H9 (cell line): ENCODE measurements around the gene KRTAP10-8. TPM values are rescaled to one million over a fixed set of nuclear protein-coding genes. Genes with fewer than 3 reads are reported as not detected.
A peak's percentile ranks its signal among the peaks of the same experiment; 100 is the strongest.

ENCODE experiments used
- DNase-seq: peaks from one replicate; pipeline ENCODE4 v3.0.0-alpha.2; 2017
- H2AFZ ChIP-seq: one replicate; pipeline ENCODE4 v1.6.1; 2013; ENCODE audit warnings: mild to moderate bottlenecking, low read length, control low read depth, moderate library complexity
- H2AK5ac ChIP-seq: 2 replicates; pipeline ENCODE4 v1.6.1; 2013; ENCODE audit warnings: low read length, control low read depth, mixed read lengths; ENCODE audit not compliant: insufficient read length
- H2BK120ac ChIP-seq: one replicate; pipeline ENCODE4 v1.6.1; 2013; ENCODE audit warnings: low read depth, mild to moderate bottlenecking, low read length, control low read depth, inconsistent platforms; ENCODE audit not compliant: poor library complexity, severe bottlenecking
- H2BK12ac ChIP-seq: 2 replicates; pipeline ENCODE4 v1.6.1; 2013; ENCODE audit warnings: low read length, control low read depth, mixed read lengths, low read depth; ENCODE audit not compliant: insufficient read length
- H2BK15ac ChIP-seq: 2 replicates; pipeline ENCODE4 v1.6.1; 2013; ENCODE audit warnings: low read depth, low read length, control low read depth
- H2BK20ac ChIP-seq: one replicate; pipeline ENCODE4 v1.6.1; 2013; ENCODE audit warnings: low read depth, mild to moderate bottlenecking, low read length, control low read depth, inconsistent platforms; ENCODE audit not compliant: poor library complexity, severe bottlenecking
- H2BK5ac ChIP-seq: 2 replicates; pipeline ENCODE4 v1.6.1; 2013; ENCODE audit warnings: low read length, control low read depth, mixed read lengths; ENCODE audit not compliant: insufficient read length
- H3K14ac ChIP-seq: 2 replicates; pipeline ENCODE4 v1.6.1; 2013; ENCODE audit warnings: low read length, control low read depth; ENCODE audit not compliant: insufficient read depth
- H3K18ac ChIP-seq: 2 replicates; pipeline ENCODE4 v1.6.1; 2013; ENCODE audit warnings: low read depth, mild to moderate bottlenecking, mixed read lengths, low read length, control low read depth; ENCODE audit not compliant: insufficient read length
- H3K23ac ChIP-seq: 2 replicates; pipeline ENCODE4 v1.6.1; 2013; ENCODE audit warnings: low read length, control low read depth, mixed read lengths, low read depth; ENCODE audit not compliant: insufficient read length
- H3K23me2 ChIP-seq: 2 replicates; pipeline ENCODE4 v1.6.1; 2013; ENCODE audit warnings: low read depth, mild to moderate bottlenecking, mixed read lengths, low read length, control low read depth; ENCODE audit not compliant: insufficient read length, poor library complexity, severe bottlenecking
- H3K27ac ChIP-seq: 2 replicates; pipeline ENCODE4 v1.5.1; 2013; ENCODE audit warnings: low read length, control low read depth, mixed read lengths, low read depth; ENCODE audit not compliant: insufficient read length
- H3K27me3 ChIP-seq: 2 replicates; pipeline ENCODE4 v1.6.1; 2013; ENCODE audit warnings: low read length, control low read depth, inconsistent platforms; ENCODE audit not compliant: insufficient read depth
- H3K4ac ChIP-seq: 2 replicates; pipeline ENCODE4 v1.6.1; 2013; ENCODE audit warnings: low read depth, mild to moderate bottlenecking, control low read depth, inconsistent platforms, low read length, moderate library complexity
- H3K4me1 ChIP-seq: 2 replicates; pipeline ENCODE4 v1.6.1; 2013; ENCODE audit warnings: low read length, control low read depth, inconsistent platforms; ENCODE audit not compliant: insufficient read depth
- H3K4me2 ChIP-seq: 2 replicates; pipeline ENCODE4 v1.6.1; 2013; ENCODE audit warnings: low read length, control low read depth, mixed read lengths; ENCODE audit not compliant: insufficient read length, insufficient read depth
- H3K56ac ChIP-seq: 2 replicates; pipeline ENCODE4 v1.6.1; 2013; ENCODE audit warnings: low read depth, mild to moderate bottlenecking, mixed read lengths, low read length, control low read depth; ENCODE audit not compliant: insufficient read length
- H3K79me1 ChIP-seq: 2 replicates; pipeline ENCODE4 v1.6.1; 2013; ENCODE audit warnings: low read depth, mild to moderate bottlenecking, moderate library complexity, low read length, control low read depth, inconsistent platforms; ENCODE audit not compliant: insufficient read depth, poor library complexity, severe bottlenecking
- H3K79me2 ChIP-seq: 2 replicates; pipeline ENCODE4 v1.6.1; 2013; ENCODE audit warnings: low read length, control low read depth, inconsistent platforms; ENCODE audit not compliant: insufficient read depth
- H3K9ac ChIP-seq: 2 replicates; pipeline ENCODE4 v1.6.1; 2013; ENCODE audit warnings: low read length, control low read depth, mixed read lengths; ENCODE audit not compliant: insufficient read length; ENCODE audit errors: extremely low read depth
- H3K9me3 ChIP-seq: one replicate; pipeline ENCODE4 v1.6.1; 2013; ENCODE audit warnings: low read depth, low read length, inconsistent platforms; ENCODE audit not compliant: control insufficient read depth
- H3T11ph ChIP-seq: one replicate; pipeline ENCODE4 v1.6.1; 2013; ENCODE audit warnings: mild to moderate bottlenecking, low read length, control low read depth, inconsistent platforms
- H4K20me1 ChIP-seq: one replicate; pipeline ENCODE4 v1.6.1; 2013; ENCODE audit not compliant: control insufficient read depth, insufficient read length, insufficient read depth
- H4K5ac ChIP-seq: 2 replicates; pipeline ENCODE4 v1.6.1; 2013; ENCODE audit warnings: low read depth, mild to moderate bottlenecking, mixed read lengths, low read length, control low read depth; ENCODE audit not compliant: insufficient read length
- H4K8ac ChIP-seq: replicated peaks from 2 replicates; pipeline ENCODE4 v1.6.1; 2013; ENCODE audit warnings: low read length, control low read depth, mixed read lengths, low read depth; ENCODE audit not compliant: insufficient read length
- H4K91ac ChIP-seq: 2 replicates; pipeline ENCODE4 v1.6.1; 2013; ENCODE audit warnings: low read depth, mild to moderate bottlenecking, moderate library complexity, mixed read lengths, low read length, control low read depth; ENCODE audit not compliant: insufficient read length
- H3K27ac Mint-ChIP-seq, 3 experiments: 2 replicates in 2 of 3; 3 replicates in 1 of 3; pipeline ENCODE4 v1.8.0; 2020 to 2021; ENCODE audit warnings: mixed read lengths in 3 of 3, mild to moderate bottlenecking in 1 of 3, moderate library complexity in 1 of 3
- H3K27me3 Mint-ChIP-seq: 2 replicates; pipeline ENCODE4 v1.8.0; 2021; ENCODE audit warnings: low read depth, mild to moderate bottlenecking, moderate library complexity, mixed read lengths
- H3K36me3 Mint-ChIP-seq, 3 experiments: 2 replicates in 2 of 3; 3 replicates in 1 of 3; pipeline ENCODE4 v1.8.0; 2020 to 2021; ENCODE audit warnings: low read depth in 3 of 3, mixed read lengths in 3 of 3; ENCODE audit not compliant: insufficient read depth in 1 of 3
- H3K4me1 Mint-ChIP-seq, 2 experiments: 2 replicates each; pipeline ENCODE4 v1.8.0; 2020; ENCODE audit warnings: mixed read lengths in 2 of 2
- H3K4me3 Mint-ChIP-seq, 2 experiments: 2 replicates in 1 of 2; 3 replicates in 1 of 2; pipeline ENCODE4 v1.8.0; 2020 to 2021; ENCODE audit warnings: mild to moderate bottlenecking in 2 of 2, mixed read lengths in 2 of 2, moderate library complexity in 1 of 2
- H3K9me3 Mint-ChIP-seq, 2 experiments: 2 replicates in 1 of 2; 3 replicates in 1 of 2; pipeline ENCODE4 v1.8.0; 2020; ENCODE audit warnings: mild to moderate bottlenecking in 2 of 2, mixed read lengths in 2 of 2, moderate library complexity in 1 of 2
- CTCF ChIP-seq: fragments of 200-600 bp; sonication (generic); conservative IDR thresholded peaks from 3 replicates; pipeline ENCODE4 v1.8.0; 2021; ENCODE audit warnings: antibody characterized with exemption, mild to moderate bottlenecking
- WGBS: extraction: QIAGEN DNeasy Blood & Tissue Kit; methylation state at CpG from one replicate; pipeline ENCODE4 v1.1.7; 2013; ENCODE audit warnings: missing lambda C conversion rate, low lambda C conversion rate, mixed read lengths; ENCODE audit not compliant: insufficient read length; ENCODE audit errors: extremely low coverage; 5-methylcytosine and 5-hydroxymethylcytosine counted together
- total RNA-seq: library from RNA; stranded (reverse); gene quantifications from 2 replicates; pipeline ENCODE4 v1.2.1, GENCODE V29; 2021

KRTAP10-8 gene
- total RNA-seq, 1 experiment from 2014 or later: not detected

GRCh38 chr21:44578371-44579055, 33.4 kb upstream of the KRTAP10-8 start:
- no peak overlapping the region for H3K27ac ChIP-seq
- H3K56ac ChIP-seq: no peak overlapping the region
- no peak overlapping the region for H2BK5ac ChIP-seq
- Mint-ChIP-seq H3K9me3 (peaks cover 18 to 28% of the 10 kb centered on the region in 2 experiments), H3K27ac (no peak overlapping the region; a peak in 1 of 7 replicates), H3K4me3 (no peak overlapping the region), H3K27me3 (peaks cover 18% of the 10 kb centered on the region), H3K36me3 (peaks cover 0 to 28% (median 12%) of the 10 kb centered on the region in 3 experiments; a peak in 5 of 7 replicates), H3K4me1 (peaks cover 16 to 33% of the 10 kb centered on the region in 2 experiments)
- H3T11ph ChIP-seq: no peak overlapping the region
- no peak overlapping the region for H2BK20ac ChIP-seq
- H4K8ac ChIP-seq: no peak overlapping the region
- no peaks in the 10 kb centered on the region for H3K9me3 ChIP-seq
- H3K23ac ChIP-seq: no peak overlapping the region
- no peak overlapping the region for H3K9ac ChIP-seq
- no peak overlapping the region for H3K18ac ChIP-seq
- H3K4me2 ChIP-seq: no peak overlapping the region
- H3K4me1 ChIP-seq: no peaks in the 10 kb centered on the region
- H2AK5ac ChIP-seq: no peak overlapping the region
- H4K91ac ChIP-seq: no peak overlapping the region
- TF ChIP-seq CTCF: no peak
- H3K4ac ChIP-seq: no peak overlapping the region
- H2BK15ac ChIP-seq: no peak overlapping the region
- no peak overlapping the region for H3K14ac ChIP-seq
- H4K5ac ChIP-seq: no peak overlapping the region
- no peaks in the 10 kb centered on the region for H3K79me2 ChIP-seq
- H3K27me3 ChIP-seq: no peaks in the 10 kb centered on the region
- no peak overlapping the region for H2AFZ ChIP-seq
- H3K79me1 ChIP-seq: no peaks in the 10 kb centered on the region
- H2BK12ac ChIP-seq: no peak overlapping the region
- no peak overlapping the region for H2BK120ac ChIP-seq
- peak; percentile 16 for DNase-seq
- no peaks in the 10 kb centered on the region for H4K20me1 ChIP-seq
- WGBS: no CpG with 5 or more reads among the region's 17 CpGs
- H3K23me2 ChIP-seq: no peaks in the 10 kb centered on the region
